ENCODE data around the gene GDI2.
"Not testable (repeated sequence)": the region's sequence is repeated elsewhere in the genome, so short reads cannot be mapped to it uniquely, and the experiment has no call there.

The GDI2 gene

GRCh38 chr10:5783300-5783699 lies 29.9 kb downstream of the GDI2 start:
- DNase-seq (ENCODE audit: low read depth in 2 of 2), result no peak

- no peak for DNase-seq (ENCODE audit: low read depth in 2 of 2)
Measured at GRCh38 chr10:5782174-5782573, 31.1 kb downstream of the GDI2 start.

GRCh38 chr10:5779730-5780129 lies 33.5 kb downstream of the GDI2 start:
- no peak for DNase-seq (ENCODE audit: low read depth in 2 of 2)

- DNase-seq (ENCODE audit: low read depth in 2 of 2), result not testable (repeated sequence)
Measured at GRCh38 chr10:5777758-5778157, 35.5 kb downstream of the GDI2 start.

- no peak for DNase-seq (ENCODE audit: low read depth in 2 of 2)
Measured at GRCh38 chr10:5776881-5777197, 36.4 kb downstream of the GDI2 start.

- no peak for DNase-seq (ENCODE audit: low read depth in 2 of 2)
Measured at GRCh38 chr10:5776136-5776880, 36.9 kb downstream of the GDI2 start.

GRCh38 chr10:5775685-5776084 lies 37.5 kb downstream of the GDI2 start:
- DNase-seq (ENCODE audit: low read depth in 2 of 2), result peak; percentile 42 to 51

- no peak for DNase-seq (ENCODE audit: low read depth in 2 of 2)
Measured at GRCh38 chr10:5774987-5775620, 38.1 kb downstream of the GDI2 start.

GRCh38 chr10:5766189-5766588 lies 47.0 kb downstream of the GDI2 start:
- DNase-seq (ENCODE audit: low read depth in 2 of 2), result no peak

- DNase-seq (ENCODE audit: low read depth in 2 of 2), result no peak
Measured at GRCh38 chr10:5765617-5766016, 47.6 kb downstream of the GDI2 start.

GRCh38 chr10:5764422-5765297 lies 48.6 kb downstream of the GDI2 start:
- DNase-seq (ENCODE audit: low read depth in 2 of 2), result peak in 1 of 2 experiments; percentile 12

- no peak for DNase-seq (ENCODE audit: low read depth in 2 of 2)
Measured at GRCh38 chr10:5762531-5762930, 50.7 kb downstream of the GDI2 start.

GRCh38 chr10:5761220-5761619 lies 52.0 kb downstream of the GDI2 start:
- DNase-seq (ENCODE audit: low read depth in 2 of 2), result no peak

GRCh38 chr10:5760515-5760914 lies 52.7 kb downstream of the GDI2 start:
- no peak for DNase-seq (ENCODE audit: low read depth in 2 of 2)

- DNase-seq (ENCODE audit: low read depth in 2 of 2), result no peak
Measured at GRCh38 chr10:5758927-5759326, 54.3 kb downstream of the GDI2 start.

GRCh38 chr10:5757766-5758517 lies 55.3 kb downstream of the GDI2 start:
- DNase-seq (ENCODE audit: low read depth in 2 of 2), result no peak

- no peak for DNase-seq (ENCODE audit: low read depth in 2 of 2)
Measured at GRCh38 chr10:5752301-5752871, 60.8 kb downstream of the GDI2 start.

GRCh38 chr10:5751601-5752253 lies 61.5 kb downstream of the GDI2 start:
- DNase-seq (ENCODE audit: low read depth in 2 of 2), result no peak

- no peak for DNase-seq (ENCODE audit: low read depth in 2 of 2)
Measured at GRCh38 chr10:5748394-5748803, 64.8 kb downstream of the GDI2 start.

GRCh38 chr10:5746197-5746596 lies 67.0 kb downstream of the GDI2 start:
- DNase-seq (ENCODE audit: low read depth in 2 of 2), result no peak

GRCh38 chr10:5744849-5745248 lies 68.4 kb downstream of the GDI2 start:
- DNase-seq (ENCODE audit: low read depth in 2 of 2), result no peak
